Stimulated activated naive B cell treated with anti-CD40 and anti-IgM and Interleukin-4, amounts not matched to agents 10 μg/mL and 1 μg/mL and 100 μg/mL, for 72 hours (primary cell): ENCODE measurements around the gene APBB1IP.
"Not testable (repeated sequence)": the region's sequence is repeated elsewhere in the genome, so short reads cannot be mapped to it uniquely, and the experiment has no call there.

Experiments used
- ATAC-seq, 2 donors: fragments of 150-1000 bp; cut with Tn5 transposase; replicated peaks; 2 replicates each; pipeline ENCODE4 v1.10.0; 2021; ENCODE audit warnings: moderate library complexity in 1 of 2
- DNase-seq: peaks from one replicate; pipeline ENCODE4 v3.0.0; 2021
- H3K27ac Mint-ChIP-seq: one replicate; pipeline ENCODE4 v1.8.0; 2022; ENCODE audit warnings: mild to moderate bottlenecking, mixed read lengths
- H3K27me3 Mint-ChIP-seq, 2 donors: one replicate each; pipeline ENCODE4 v1.8.0; 2022; ENCODE audit warnings: mixed read lengths in 2 of 2
- H3K36me3 Mint-ChIP-seq, 2 donors: one replicate each; pipeline ENCODE4 v1.8.0; 2022; ENCODE audit warnings: mixed read lengths in 2 of 2, mild to moderate bottlenecking in 1 of 2
- H3K4me1 Mint-ChIP-seq, 2 donors: one replicate each; pipeline ENCODE4 v1.8.0; 2022; ENCODE audit warnings: mixed read lengths in 2 of 2, mild to moderate bottlenecking in 1 of 2
- H3K4me3 Mint-ChIP-seq, 2 donors: one replicate each; pipeline ENCODE4 v1.8.0; 2022; ENCODE audit warnings: mild to moderate bottlenecking in 2 of 2, mixed read lengths in 2 of 2, moderate library complexity in 1 of 2
- H3K9me3 Mint-ChIP-seq, 2 donors: one replicate each; pipeline ENCODE4 v1.8.0; 2022; ENCODE audit warnings: mixed read lengths in 2 of 2, mild to moderate bottlenecking in 1 of 2

Gene APBB1IP, protein sequence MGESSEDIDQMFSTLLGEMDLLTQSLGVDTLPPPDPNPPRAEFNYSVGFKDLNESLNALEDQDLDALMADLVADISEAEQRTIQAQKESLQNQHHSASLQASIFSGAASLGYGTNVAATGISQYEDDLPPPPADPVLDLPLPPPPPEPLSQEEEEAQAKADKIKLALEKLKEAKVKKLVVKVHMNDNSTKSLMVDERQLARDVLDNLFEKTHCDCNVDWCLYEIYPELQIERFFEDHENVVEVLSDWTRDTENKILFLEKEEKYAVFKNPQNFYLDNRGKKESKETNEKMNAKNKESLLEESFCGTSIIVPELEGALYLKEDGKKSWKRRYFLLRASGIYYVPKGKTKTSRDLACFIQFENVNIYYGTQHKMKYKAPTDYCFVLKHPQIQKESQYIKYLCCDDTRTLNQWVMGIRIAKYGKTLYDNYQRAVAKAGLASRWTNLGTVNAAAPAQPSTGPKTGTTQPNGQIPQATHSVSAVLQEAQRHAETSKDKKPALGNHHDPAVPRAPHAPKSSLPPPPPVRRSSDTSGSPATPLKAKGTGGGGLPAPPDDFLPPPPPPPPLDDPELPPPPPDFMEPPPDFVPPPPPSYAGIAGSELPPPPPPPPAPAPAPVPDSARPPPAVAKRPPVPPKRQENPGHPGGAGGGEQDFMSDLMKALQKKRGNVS

DNA sequence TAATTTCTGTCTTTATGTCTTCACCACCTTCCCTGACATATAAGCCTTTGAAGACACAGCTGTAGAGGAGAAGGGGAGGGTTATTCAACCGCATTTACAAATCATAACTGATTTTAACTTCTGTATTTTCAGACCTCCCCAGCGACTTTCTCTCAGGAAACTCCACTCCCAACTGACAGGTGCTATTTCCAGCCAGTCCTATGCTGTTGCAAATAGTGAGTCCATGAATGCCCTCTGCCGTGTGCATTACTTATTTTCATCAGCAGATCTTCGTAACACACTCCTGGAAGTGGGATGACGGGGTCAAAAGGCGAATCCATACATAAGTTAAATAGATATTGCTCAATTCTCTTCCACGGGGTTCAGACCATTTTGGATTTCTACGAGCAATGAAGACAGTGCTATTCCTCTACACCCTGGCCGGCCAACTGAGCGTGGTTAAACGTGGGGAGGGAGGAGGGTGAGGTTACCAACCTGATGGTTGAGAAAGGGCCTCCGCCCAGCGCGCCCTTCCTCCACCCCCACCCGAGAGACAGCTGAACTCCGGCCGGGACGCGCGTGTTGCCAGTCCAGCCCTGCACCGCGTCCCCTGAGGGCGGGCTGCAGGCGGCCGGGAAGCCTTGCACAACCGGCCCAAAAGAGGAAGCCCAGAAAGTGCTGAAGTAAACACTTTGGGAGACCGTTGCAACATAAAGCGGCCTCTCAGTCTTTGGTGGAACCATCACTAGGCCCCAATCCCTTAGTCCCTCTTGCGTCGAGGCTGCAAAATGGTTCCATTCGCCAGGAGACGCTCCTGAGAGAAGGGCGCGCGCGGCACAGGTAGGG lies at the start of gene APBB1IP:
Gene APBB1IP, plus strand, starts transcription at position 705 of the 825 bp plus-strand sequence. CDS start 53,986 bp downstream, outside the sequence.
- peaks cover 3 to 16% of the 10 kb centered on the region in 2 donors for H3K36me3 Mint-ChIP-seq
- H3K27ac Mint-ChIP-seq: peak within 1 kb of the TSS; percentile 96
- H3K27me3 Mint-ChIP-seq: no peaks in the 10 kb centered on the region
- DNase-seq (peak; percentile 72), ATAC-seq (peak; percentile 77 to 78)
- peak within 1 kb of the TSS; percentile 91 to 92 for H3K4me3 Mint-ChIP-seq
- H3K4me1 Mint-ChIP-seq: peaks cover 26 to 46% of the 10 kb centered on the region in 2 donors
- H3K9me3 Mint-ChIP-seq: peaks cover 0 to 2% of the 10 kb centered on the region in 2 donors

DNA sequence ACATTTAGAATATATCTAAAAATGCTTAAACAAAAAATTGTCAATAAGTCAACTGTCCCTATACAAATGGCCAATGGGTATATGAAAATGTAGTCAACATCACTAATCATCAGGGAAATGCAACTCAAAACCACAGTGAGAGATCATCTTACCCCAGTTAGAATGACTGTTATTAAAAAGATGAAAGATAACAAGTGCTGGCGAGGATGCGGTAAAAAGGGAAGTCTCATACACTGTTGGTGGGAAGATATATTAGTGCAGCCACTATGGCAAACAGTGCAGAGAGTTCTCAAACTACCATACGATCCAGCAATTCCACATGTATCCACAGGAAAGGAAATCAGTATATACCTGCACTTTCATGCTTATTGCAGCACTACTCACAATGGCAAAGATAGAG lies 48.6 kb upstream of the APBB1IP start:
- no peak for ATAC-seq
- Mint-ChIP-seq H3K4me1 (peaks cover 18 to 31% of the 10 kb centered on the region in 2 donors), H3K27ac (no peak overlapping the region)

DNA sequence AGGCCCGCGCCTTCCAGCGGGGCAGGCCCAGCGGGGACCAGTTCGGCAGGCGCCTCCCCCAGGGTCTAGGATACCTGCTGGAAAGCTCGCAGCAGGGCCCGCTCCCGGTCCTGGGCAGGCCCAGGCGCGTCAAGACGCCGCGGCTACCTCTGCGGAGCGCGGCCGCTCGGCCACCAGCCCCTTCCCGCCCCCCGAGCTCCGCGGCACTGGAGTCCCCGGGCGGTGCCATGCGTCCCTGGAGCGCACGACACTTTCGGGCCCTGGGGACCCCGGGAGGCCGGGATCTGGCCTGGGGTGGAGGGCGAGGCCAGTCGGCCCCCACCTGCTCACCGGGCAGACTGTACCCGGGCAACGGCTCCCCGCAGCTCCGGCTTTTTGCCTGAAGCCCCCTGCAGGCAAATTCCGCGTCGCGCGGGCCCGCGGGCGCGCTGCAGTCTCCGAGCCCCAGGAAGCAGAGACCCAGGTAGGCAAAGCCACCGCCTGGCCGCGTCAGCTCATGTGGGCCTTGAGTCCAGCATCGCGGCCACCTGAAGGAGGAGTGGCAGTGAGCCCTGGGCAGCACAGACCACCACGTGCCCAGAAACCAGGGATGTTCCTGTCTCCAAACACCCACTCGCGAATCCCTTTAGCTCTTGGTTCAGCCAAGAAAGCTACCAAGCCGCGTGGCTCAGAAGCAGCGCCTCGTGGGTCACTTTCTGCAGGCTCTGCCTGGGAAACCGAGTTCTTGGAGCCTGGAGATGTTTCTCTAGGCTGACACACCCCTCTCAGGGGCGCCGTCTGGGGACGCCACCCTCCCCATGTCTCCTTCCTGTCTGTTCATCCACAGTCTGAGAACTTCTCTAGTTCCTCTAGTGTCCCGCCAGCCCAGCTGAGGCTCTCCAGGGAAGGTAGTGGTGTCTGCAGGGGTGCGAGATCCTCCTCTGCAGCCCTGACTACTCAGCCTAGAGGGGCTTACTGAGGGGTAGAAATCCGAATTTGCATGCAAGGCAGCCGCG lies 46.1 kb upstream of the APBB1IP start:
- Mint-ChIP-seq H3K4me1 (peaks cover 6 to 12% of the 10 kb centered on the region in 2 donors), H3K27ac (peak overlapping the region; percentile 60), H3K36me3 (peaks cover 0 to 4% of the 10 kb centered on the region in 2 donors), H3K9me3 (peaks cover 3 to 5% of the 10 kb centered on the region in 2 donors), H3K4me3 (peak overlapping the region; percentile 55 to 73), H3K27me3 (peaks cover 10 to 13% of the 10 kb centered on the region in 2 donors)
- ATAC-seq: peak; percentile 79 to 84
- DNase-seq: no peak

More for the DNA sequence above, 48.6 kb upstream of the APBB1IP start:
- Mint-ChIP-seq H3K27me3 (peaks cover 10 to 13% of the 10 kb centered on the region in 2 donors), H3K36me3 (peaks cover 0 to 4% of the 10 kb centered on the region in 2 donors), H3K4me3 (no peak overlapping the region), H3K9me3 (peaks cover 3 to 5% of the 10 kb centered on the region in 2 donors)
- DNase-seq: no peak

DNA sequence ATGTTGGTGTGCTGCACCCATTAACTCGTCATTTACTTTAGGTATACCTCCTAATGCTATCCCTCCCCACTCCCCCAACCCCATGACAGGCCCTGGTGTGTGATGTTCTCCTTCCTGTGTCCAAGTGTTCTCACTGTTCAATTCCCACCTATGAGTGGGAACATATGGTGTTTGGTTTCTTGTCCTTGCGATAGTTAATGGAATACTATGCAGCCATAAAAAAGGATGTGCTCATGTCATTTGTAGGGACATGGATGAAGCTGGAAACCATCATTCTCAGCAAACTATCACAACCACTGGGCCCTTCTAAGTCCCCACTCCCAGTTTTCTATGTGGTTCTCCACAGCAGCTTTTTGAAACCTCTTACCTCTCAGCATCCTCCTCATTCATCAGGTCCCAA lies 39.8 kb upstream of the APBB1IP start:
- not testable (repeated sequence) for DNase-seq, H3K36me3 Mint-ChIP-seq, ATAC-seq, H3K27me3 Mint-ChIP-seq, H3K9me3 Mint-ChIP-seq, H3K27ac Mint-ChIP-seq, H3K4me1 Mint-ChIP-seq, H3K4me3 Mint-ChIP-seq

DNA sequence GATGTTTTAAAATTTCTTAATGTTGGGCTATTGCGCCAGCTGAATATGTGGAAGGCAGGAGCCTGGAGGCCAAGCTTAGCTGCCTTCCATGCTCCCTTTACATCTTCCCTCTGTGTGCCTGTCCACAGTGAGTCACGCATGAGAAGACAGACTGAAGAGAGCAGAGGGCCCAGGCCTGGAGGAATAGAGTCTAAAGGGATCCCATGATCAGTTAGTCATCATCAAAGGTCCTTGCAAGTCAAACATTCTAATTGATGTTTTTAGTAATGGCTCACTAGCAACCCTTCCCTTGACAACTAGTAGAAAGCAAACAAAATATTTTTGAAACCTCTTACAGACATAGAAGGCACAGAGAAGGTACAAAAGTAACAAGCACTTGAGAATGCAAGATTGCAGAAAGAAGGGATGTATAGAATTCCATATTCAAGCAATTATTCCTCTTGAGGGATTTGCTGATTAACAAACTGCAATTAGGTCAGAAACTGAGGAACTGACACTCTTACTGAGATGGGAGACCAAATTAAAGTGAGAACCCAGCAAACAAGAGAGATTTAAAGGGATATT lies 30.7 kb upstream of the APBB1IP start:
- ATAC-seq (no peak), DNase-seq (no peak)
- Mint-ChIP-seq H3K4me3 (no peak overlapping the region), H3K36me3 (no peaks in the 10 kb centered on the region), H3K27ac (peak overlapping the region; percentile 47), H3K9me3 (no peaks in the 10 kb centered on the region), H3K27me3 (no peaks in the 10 kb centered on the region), H3K4me1 (peaks cover 8 to 15% of the 10 kb centered on the region in 2 donors)

DNA sequence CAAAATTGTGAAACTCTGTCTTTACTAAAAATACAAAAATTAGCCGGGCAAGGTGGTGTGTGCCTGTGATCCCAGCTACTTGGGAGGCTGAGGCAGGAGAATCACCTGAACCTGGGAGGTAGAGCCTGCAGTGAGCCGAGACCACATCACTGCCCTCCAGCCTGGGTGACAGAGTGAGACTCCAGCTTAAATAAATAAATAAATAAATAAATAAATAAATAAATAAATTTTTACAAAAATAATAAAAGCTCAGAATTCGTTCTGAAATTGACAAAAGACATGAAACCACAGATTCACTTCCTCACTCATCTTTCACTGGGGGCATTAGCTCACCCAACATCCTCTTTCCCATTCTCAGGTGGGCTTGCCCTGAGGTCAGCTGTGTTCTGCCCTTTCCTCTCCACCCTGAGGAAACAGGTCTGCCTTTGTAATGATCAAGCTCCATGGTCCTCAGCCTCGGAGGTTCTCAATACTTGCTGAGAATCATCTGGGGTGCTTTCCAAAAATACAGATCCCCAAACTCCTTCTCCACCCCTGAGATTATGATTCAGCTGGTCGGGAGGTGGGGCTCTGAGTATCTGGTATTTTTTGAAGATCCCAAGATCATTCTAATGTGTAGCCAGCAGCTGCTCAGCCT lies 29.2 kb upstream of the APBB1IP start:
- peak; percentile 64 to 69 for ATAC-seq
- no peak for DNase-seq
- H3K4me1 Mint-ChIP-seq: peaks cover 18 to 28% of the 10 kb centered on the region in 2 donors
- peak overlapping the region; percentile 6 for H3K27ac Mint-ChIP-seq
- no peaks in the 10 kb centered on the region for H3K9me3 Mint-ChIP-seq
- H3K36me3 Mint-ChIP-seq: no peaks in the 10 kb centered on the region
- H3K27me3 Mint-ChIP-seq: no peaks in the 10 kb centered on the region
- peak overlapping the region in 1 of 2 donors; percentile 61 for H3K4me3 Mint-ChIP-seq

DNA sequence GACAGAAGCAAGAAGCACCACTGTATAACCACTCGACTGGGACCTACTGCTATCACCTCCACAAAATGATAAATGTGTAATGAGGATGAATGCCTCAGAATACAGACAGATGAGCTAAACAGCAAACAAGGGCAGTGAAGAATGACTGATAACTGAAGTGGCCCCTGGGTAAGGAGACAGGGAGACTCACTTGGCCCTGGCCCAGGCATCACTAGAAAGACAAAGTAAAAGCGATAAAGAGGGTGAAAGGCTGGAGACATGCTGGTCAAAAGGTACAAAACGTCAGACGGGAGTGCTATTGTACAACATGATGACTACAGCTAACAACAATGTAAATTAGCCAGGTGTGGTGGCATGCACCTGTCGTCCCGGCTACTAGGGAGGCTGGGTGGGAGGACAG lies 27.8 kb upstream of the APBB1IP start:
- Mint-ChIP-seq H3K36me3 (no peaks in the 10 kb centered on the region), H3K27me3 (no peaks in the 10 kb centered on the region), H3K4me3 (no peak overlapping the region), H3K9me3 (no peaks in the 10 kb centered on the region), H3K27ac (no peak overlapping the region), H3K4me1 (peaks cover 19 to 32% of the 10 kb centered on the region in 2 donors)
- ATAC-seq: no peak
- DNase-seq: no peak

DNA sequence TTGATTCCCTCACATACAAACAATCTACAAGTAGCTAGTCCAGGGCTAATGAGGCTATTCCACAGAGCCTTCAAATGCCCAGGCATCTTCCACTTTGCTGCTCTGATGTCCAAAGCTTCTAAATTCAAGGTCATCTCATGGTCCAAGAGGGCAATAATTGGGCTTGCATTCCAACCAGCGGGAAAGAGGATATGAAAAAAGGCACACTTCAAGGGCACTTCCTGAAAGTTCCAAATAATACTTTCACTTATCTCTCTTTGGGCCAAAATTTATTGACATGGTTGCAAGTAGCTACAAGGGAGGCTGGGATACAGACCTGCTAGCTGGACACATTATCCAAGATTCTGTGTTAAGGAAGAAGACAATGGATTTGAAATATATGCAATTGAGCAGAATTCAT lies 25.2 kb upstream of the APBB1IP start:
- no peaks in the 10 kb centered on the region for H3K9me3 Mint-ChIP-seq
- H3K4me1 Mint-ChIP-seq: peaks cover 19 to 32% of the 10 kb centered on the region in 2 donors
- no peak for DNase-seq
- no peaks in the 10 kb centered on the region for H3K27me3 Mint-ChIP-seq
- no peaks in the 10 kb centered on the region for H3K36me3 Mint-ChIP-seq
- no peak for ATAC-seq
- H3K27ac Mint-ChIP-seq: no peak overlapping the region
- H3K4me3 Mint-ChIP-seq: no peak overlapping the region

DNA sequence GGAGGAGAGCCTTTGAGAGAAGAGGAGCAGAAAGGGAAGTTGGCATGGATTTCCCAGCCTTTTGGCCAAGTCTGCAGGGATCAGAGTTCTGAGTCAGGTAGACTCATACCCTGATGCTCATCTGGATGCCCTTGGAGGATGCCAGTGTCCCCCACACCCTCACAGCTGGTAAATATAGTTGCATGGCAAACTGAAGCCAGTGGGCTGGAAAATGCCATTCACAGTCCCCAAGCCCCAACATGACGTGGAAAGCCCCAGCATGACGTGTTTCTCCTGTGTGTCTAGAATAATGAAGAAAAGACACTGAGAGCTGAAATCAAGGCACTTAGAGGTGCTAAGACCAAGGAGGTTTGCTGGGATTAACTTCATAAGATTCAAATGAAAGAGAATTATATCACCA lies 24.8 kb upstream of the APBB1IP start:
- H3K9me3 Mint-ChIP-seq: no peaks in the 10 kb centered on the region
- peaks cover 19 to 29% of the 10 kb centered on the region in 2 donors for H3K4me1 Mint-ChIP-seq
- H3K36me3 Mint-ChIP-seq: no peaks in the 10 kb centered on the region
- ATAC-seq: peak; percentile 54 to 68
- no peaks in the 10 kb centered on the region for H3K27me3 Mint-ChIP-seq
- peak; percentile 21 for DNase-seq
- H3K27ac Mint-ChIP-seq: no peak overlapping the region
- H3K4me3 Mint-ChIP-seq: no peak overlapping the region

DNA sequence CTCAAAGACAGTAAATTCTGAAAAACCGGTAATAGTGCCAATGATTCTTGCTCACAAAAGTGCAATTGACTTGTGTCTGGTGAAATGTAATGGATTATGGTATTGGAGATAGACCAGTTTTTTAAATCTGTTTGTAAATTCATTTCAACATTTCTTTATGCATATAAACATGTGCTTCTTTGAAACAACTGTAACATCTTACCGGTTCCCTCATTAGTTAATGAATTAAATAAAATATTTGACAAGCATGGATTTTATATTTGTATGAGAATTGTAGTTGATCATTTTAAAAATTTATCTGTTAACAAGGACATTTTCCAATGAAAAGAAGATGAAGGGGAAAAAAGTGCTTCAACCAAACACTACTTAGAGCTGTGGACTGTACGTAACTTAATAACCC lies 21.0 kb upstream of the APBB1IP start:
- Mint-ChIP-seq H3K4me3 (no peak overlapping the region), H3K27me3 (no peaks in the 10 kb centered on the region), H3K4me1 (peaks cover 15 to 17% of the 10 kb centered on the region in 2 donors), H3K9me3 (no peaks in the 10 kb centered on the region), H3K36me3 (no peaks in the 10 kb centered on the region), H3K27ac (no peak overlapping the region)
- DNase-seq (no peak), ATAC-seq (no peak)

DNA sequence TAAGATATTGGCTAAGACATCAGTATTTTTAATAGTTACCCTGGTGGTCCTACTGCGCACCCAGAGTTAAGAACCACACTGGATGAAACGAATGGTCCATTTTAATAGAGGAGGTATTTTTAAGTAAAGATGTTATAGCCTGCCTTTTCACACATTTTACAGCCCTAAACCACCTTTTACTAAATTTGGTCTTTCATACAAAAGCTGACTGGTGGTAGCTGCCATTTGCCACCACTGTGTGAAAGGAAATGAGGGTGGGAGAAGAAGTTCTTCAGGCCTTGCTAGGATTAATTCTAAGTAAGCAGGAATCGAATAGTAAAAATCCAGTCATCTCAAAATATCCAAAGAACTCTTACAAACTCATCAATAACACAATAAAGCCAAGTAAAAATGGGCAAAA lies 15.2 kb upstream of the APBB1IP start:
- no peak overlapping the region for H3K4me3 Mint-ChIP-seq
- no peaks in the 10 kb centered on the region for H3K36me3 Mint-ChIP-seq
- ATAC-seq (no peak), DNase-seq (no peak)
- H3K4me1 Mint-ChIP-seq: peaks cover 0 to 3% of the 10 kb centered on the region in 2 donors
- H3K9me3 Mint-ChIP-seq: no peaks in the 10 kb centered on the region
- no peak overlapping the region for H3K27ac Mint-ChIP-seq
- H3K27me3 Mint-ChIP-seq: no peaks in the 10 kb centered on the region

DNA sequence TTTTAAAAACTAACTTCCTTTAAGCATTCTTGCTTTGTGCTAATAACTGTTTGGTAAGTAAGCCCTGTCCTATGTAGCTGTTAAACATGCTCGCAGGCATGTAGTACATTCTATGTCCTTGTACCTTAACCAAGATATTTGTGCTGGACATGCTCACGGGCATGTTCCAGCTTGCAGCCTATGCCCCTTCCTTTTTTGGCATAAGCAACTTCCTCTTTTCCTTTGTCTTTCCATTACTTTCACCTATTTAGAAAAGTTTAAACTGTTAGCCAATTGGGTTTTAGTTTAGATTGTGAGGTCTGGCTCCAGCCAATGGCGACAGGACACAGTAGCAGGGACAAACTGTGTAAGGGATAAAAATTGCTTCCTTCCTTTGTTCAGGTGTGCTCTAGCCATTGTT lies 14.4 kb upstream of the APBB1IP start:
- no peaks in the 10 kb centered on the region for H3K9me3 Mint-ChIP-seq
- no peak for DNase-seq

More for the DNA sequence above, 14.4 kb upstream of the APBB1IP start:
- ATAC-seq: no peak
- Mint-ChIP-seq H3K4me3 (no peak overlapping the region), H3K4me1 (peaks cover 0 to 3% of the 10 kb centered on the region in 2 donors), H3K27me3 (no peaks in the 10 kb centered on the region), H3K36me3 (no peaks in the 10 kb centered on the region), H3K27ac (no peak overlapping the region)
